H1 (cell line): ENCODE measurements around the gene FLRT1. TPM values are rescaled to one million over a fixed set of nuclear protein-coding genes. Genes with fewer than 3 reads are reported as not detected.

Source experiments
- CTCF ChIA-PET: fragments of 300-600 bp; sonication (Branson Sonifier 250); formaldehyde crosslinking; loops from one replicate; lab custom pipeline; 2021; ENCODE audit not compliant: partially characterized antibody; lab: Charles Lee
- POLR2A ChIA-PET: fragments of 300-600 bp; sonication (Branson Sonifier 250); formaldehyde crosslinking; loops from one replicate; lab custom pipeline; 2021; ENCODE audit warnings: inconsistent platforms; ENCODE audit not compliant: partially characterized antibody; lab: Charles Lee
- DNase-seq, 2 experiments: peaks; one replicate each; pipeline versions ENCODE4 v3.0.0 to v3.0.0-alpha.2; 2010 to 2022; ENCODE audit warnings: low spot score in 2 of 2, low read depth in 1 of 2, mixed read lengths in 1 of 2
- FAIRE-seq: peaks from 2 replicates; lab custom pipeline; 2011; peaks lifted over from hg19 to GRCh38; lab: Jason Lieb, UNC
- H2AFZ ChIP-seq: 2 replicates; pipeline ENCODE4 v1.8.1; 2012; ENCODE audit warnings: low read length, inconsistent platforms
- H2AK5ac ChIP-seq: 2 replicates; pipeline ENCODE4 v1.6.1; 2013; ENCODE audit warnings: low read depth, low read length
- H2BK120ac ChIP-seq: replicated peaks from 2 replicates; pipeline ENCODE3; 2013; ENCODE audit warnings: low read depth, low read length, inconsistent platforms
- H2BK12ac ChIP-seq: 2 replicates; pipeline ENCODE4 v1.6.1; 2013; ENCODE audit warnings: low read depth, low read length
- H2BK15ac ChIP-seq: 2 replicates; pipeline ENCODE4 v1.6.1; 2013; ENCODE audit warnings: low read length
- H2BK20ac ChIP-seq: 2 replicates; pipeline ENCODE4 v1.6.1; 2013; ENCODE audit warnings: low read length
- H2BK5ac ChIP-seq: 2 replicates; pipeline ENCODE4 v1.6.1; 2013; ENCODE audit warnings: low read depth, low read length
- H3K14ac ChIP-seq: 2 replicates; pipeline ENCODE4 v1.6.1; 2013; ENCODE audit warnings: inconsistent platforms; ENCODE audit not compliant: insufficient read length
- H3K18ac ChIP-seq: 2 replicates; pipeline ENCODE4 v1.6.1; 2013; ENCODE audit warnings: low read length; ENCODE audit errors: extremely low read depth
- H3K23ac ChIP-seq: 2 replicates; pipeline ENCODE4 v1.6.1; 2013; ENCODE audit warnings: inconsistent platforms; ENCODE audit not compliant: insufficient read length
- H3K23me2 ChIP-seq: 2 replicates; pipeline ENCODE4 v1.6.1; 2013; ENCODE audit warnings: low read depth, low read length
- H3K27ac ChIP-seq: 2 replicates; pipeline ENCODE4 v1.6.1; 2011; ENCODE audit warnings: low read depth, low read length, inconsistent platforms
- H3K27me3 ChIP-seq, 4 experiments: replicated peaks in 1 of 4; 1 replicate in 1 of 4; 2 replicates in 3 of 4; pipeline versions ENCODE4 v1.6.1 to v1.8.1; 2011 to 2013; ENCODE audit warnings: low read length in 3 of 4, mild to moderate bottlenecking in 3 of 4, inconsistent platforms in 2 of 4, mixed read lengths in 2 of 4, moderate library complexity in 1 of 4; ENCODE audit not compliant: control insufficient read depth in 3 of 4, insufficient read depth in 3 of 4; ENCODE audit errors: extremely low read depth in 1 of 4
- H3K36me3 ChIP-seq, 4 experiments: 2 replicates each; pipeline versions ENCODE4 v1.6.1 to v1.8.1; 2011 to 2013; ENCODE audit warnings: mild to moderate bottlenecking in 4 of 4, low read length in 3 of 4, moderate library complexity in 2 of 4, control low read depth in 1 of 4, inconsistent platforms in 1 of 4; ENCODE audit not compliant: insufficient read depth in 4 of 4, control insufficient read depth in 2 of 4
- H3K4ac ChIP-seq: replicated peaks from 2 replicates; pipeline ENCODE3; 2013; ENCODE audit warnings: low read length, low read depth, mixed read lengths, inconsistent platforms; ENCODE audit not compliant: insufficient read length
- H3K4me1 ChIP-seq, 4 experiments: replicated peaks in 1 of 4; 1 replicate in 1 of 4; 2 replicates in 3 of 4; pipeline versions ENCODE4 v1.6.1 to v1.8.1; 2011 to 2013; ENCODE audit warnings: low read length in 3 of 4, inconsistent platforms in 2 of 4, mixed read lengths in 1 of 4; ENCODE audit not compliant: insufficient read depth in 4 of 4, control insufficient read depth in 3 of 4
- H3K4me2 ChIP-seq, 2 experiments: 2 replicates each; pipeline versions ENCODE4 v1.6.1 to v1.8.1; 2011 to 2013; ENCODE audit warnings: low read depth in 2 of 2, low read length in 2 of 2, control low read depth in 1 of 2, inconsistent platforms in 1 of 2, mild to moderate bottlenecking in 1 of 2; ENCODE audit not compliant: insufficient read depth in 1 of 2
- H3K4me3 ChIP-seq, 4 experiments: fragments of 200-600, 300-600 bp in 1 of 4; sonication (generic), shearing (Covaris generic), sonication (Bioruptor Twin) in 1 of 4; 2 replicates each; pipeline versions ENCODE4 v1.5.1 to v1.8.1; 2011 to 2016; ENCODE audit warnings: low read length in 4 of 4, low read depth in 3 of 4, control low read depth in 2 of 4, inconsistent platforms in 2 of 4, mild to moderate bottlenecking in 2 of 4, mixed read lengths in 1 of 4, moderate library complexity in 1 of 4; ENCODE audit not compliant: insufficient read depth in 2 of 4; ENCODE audit errors: extremely low read depth in 1 of 4
- H3K56ac ChIP-seq: replicated peaks from 2 replicates; pipeline ENCODE3; 2013; ENCODE audit warnings: low read depth, mild to moderate bottlenecking, mixed read lengths, low read length, inconsistent platforms; ENCODE audit not compliant: insufficient read length
- H3K79me1 ChIP-seq: 2 replicates; pipeline ENCODE4 v1.6.1; 2013; ENCODE audit warnings: low read depth, low read length, control low read depth
- H3K79me2 ChIP-seq, 2 experiments: 2 replicates each; pipeline versions ENCODE4 v1.6.1 to v1.8.1; 2012 to 2013; ENCODE audit warnings: low read length in 2 of 2, mild to moderate bottlenecking in 2 of 2, inconsistent platforms in 1 of 2; ENCODE audit not compliant: insufficient read depth in 2 of 2, control insufficient read depth in 1 of 2
- H3K9ac ChIP-seq, 4 experiments: replicated peaks in 1 of 4; 1 replicate in 1 of 4; 2 replicates in 3 of 4; pipeline versions ENCODE4 v1.6.1 to v1.8.1; 2011 to 2013; ENCODE audit warnings: low read depth in 3 of 4, low read length in 3 of 4, control low read depth in 2 of 4, mild to moderate bottlenecking in 2 of 4, moderate library complexity in 2 of 4, inconsistent platforms in 1 of 4; ENCODE audit errors: extremely low read depth in 1 of 4
- H3K9me3 ChIP-seq, 2 experiments: 2 replicates each; pipeline versions ENCODE4 v1.6.1 to v1.8.1; 2012 to 2013; ENCODE audit warnings: mild to moderate bottlenecking in 2 of 2, moderate library complexity in 2 of 2, control low read depth in 1 of 2, inconsistent platforms in 1 of 2, low read depth in 1 of 2, low read length in 1 of 2, mixed read lengths in 1 of 2; ENCODE audit not compliant: insufficient read depth in 2 of 2
- H4K20me1 ChIP-seq, 2 experiments: replicated peaks in 1 of 2; 2 replicates each; pipeline versions ENCODE3 to v1.8.1; 2011 to 2013; ENCODE audit warnings: inconsistent platforms in 2 of 2, low read length in 2 of 2, mild to moderate bottlenecking in 1 of 2; ENCODE audit not compliant: insufficient read depth in 2 of 2, control insufficient read depth in 1 of 2
- H4K5ac ChIP-seq: 2 replicates; pipeline ENCODE4 v1.6.1; 2013; ENCODE audit warnings: low read length, low read depth, mixed read lengths, inconsistent platforms; ENCODE audit not compliant: insufficient read length
- H4K8ac ChIP-seq: 2 replicates; pipeline ENCODE4 v1.8.0; 2013; ENCODE audit warnings: mild to moderate bottlenecking, moderate library complexity, low read length, inconsistent platforms; ENCODE audit not compliant: insufficient read depth; ENCODE audit errors: extremely low read depth
- H4K91ac ChIP-seq: replicated peaks from 2 replicates; pipeline ENCODE3; 2013; ENCODE audit warnings: low read length, mixed read lengths, inconsistent platforms; ENCODE audit not compliant: insufficient read length
- BACH1 ChIP-seq: IDR thresholded peaks from 2 replicates; pipeline ENCODE4 v1.6.1; 2012; ENCODE audit warnings: low read length, improper control_type of control experiment
- CHD2 ChIP-seq: IDR thresholded peaks from 2 replicates; pipeline ENCODE4 v1.6.1; 2012; ENCODE audit warnings: low read length, improper control_type of control experiment
- EP300 ChIP-seq, 2 experiments: IDR thresholded peaks; 1 replicate in 1 of 2; 2 replicates in 1 of 2; pipeline ENCODE4 v1.6.1; 2011 to 2012; ENCODE audit warnings: low read depth in 2 of 2, low read length in 2 of 2, mild to moderate bottlenecking in 2 of 2, borderline replicate concordance in 1 of 2, inconsistent platforms in 1 of 2, moderate library complexity in 1 of 2
- HDAC6 ChIP-seq: IDR thresholded peaks from one replicate; pipeline ENCODE4 v1.7.1; 2012; ENCODE audit warnings: low read depth, mild to moderate bottlenecking, inconsistent platforms, low read length, moderate library complexity
- KDM1A ChIP-seq: fragments of 200-600, 300-600 bp; sonication (generic); IDR thresholded peaks from 2 replicates; pipeline ENCODE4 v1.7.1; 2016; ENCODE audit warnings: mild to moderate bottlenecking, low read length, borderline replicate concordance
- NANOG ChIP-seq: IDR thresholded peaks from 2 replicates; pipeline ENCODE4 v1.6.1; 2011; ENCODE audit warnings: low read length, low read depth, mild to moderate bottlenecking, inconsistent platforms; ENCODE audit not compliant: insufficient read depth, poor library complexity, severe bottlenecking
- SRF ChIP-seq: IDR thresholded peaks from 2 replicates; pipeline ENCODE4 v1.6.1; 2011; ENCODE audit warnings: mild to moderate bottlenecking, low read depth, low read length, moderate library complexity
- WGBS, 2 experiments: shearing (Covaris generic) in 1 of 2; methylation state at CpG; one replicate each; pipeline versions ENCODE4 v1.1.6 to v1.1.7; 2013 to 2015; ENCODE audit warnings: low lambda C conversion rate in 2 of 2, mixed read lengths in 2 of 2, inconsistent platforms in 1 of 2, low coverage in 1 of 2, missing lambda C conversion rate in 1 of 2; ENCODE audit not compliant: insufficient replicate concordance in 2 of 2, insufficient coverage in 1 of 2, insufficient read length in 1 of 2; ENCODE audit errors: extremely low coverage in 1 of 2, missing lambda C conversion rate in 1 of 2; 5-methylcytosine and 5-hydroxymethylcytosine counted together
- polyA plus RNA-seq, 7 experiments: library from polyadenylated mRNA; depleted of rRNA in 3 of 7; stranded (reverse) in 5 of 7; unstranded in 2 of 7; fragments of >200 nt in 5 of 7; fragments of 200-250 nt in 2 of 7; gene quantifications; 1 replicate in 5 of 7; 2 replicates in 1 of 7; 4 replicates in 1 of 7; pipeline versions ENCODE4 v1.2.1 to v1.2.3, GENCODE V29; 2011 to 2013; ENCODE audit warnings: missing spikeins in 2 of 7, mixed read lengths in 2 of 7
- total RNA-seq: library from RNA; stranded (reverse); fragmentation: NEBNext Ultra II Directional; extraction: Animal tissue kit (Norgen Biotek cat#: 25700); gene quantifications from 2 replicates; pipeline ENCODE4 v1.2.1, GENCODE V29; 2021

FLRT1 gene
- total and polyA plus RNA-seq, 2 of the 8 experiments (the other 6 are each of a cell fraction or from before 2014, with no cell fraction given) = 0.14 to 0.28 TPM

GRCh38 chr11:63991558-63991957, 44.2 kb upstream of the FLRT1 start:
- Histone ChIP-seq H2BK5ac (no peak overlapping the region), H3K23me2 (peaks cover 4% of the 10 kb centered on the region; the same call in 1 of the 2 replicates), H3K56ac (no peak overlapping the region), H4K5ac (no peak overlapping the region), H3K23ac (no peak overlapping the region), H2BK20ac (no peak overlapping the region), H2BK12ac (no peak overlapping the region), H3K4ac (no peak overlapping the region), H3K4me1 (peaks cover 0 to 8% (median 5%) of the 10 kb centered on the region in 4 experiments; a peak in 6 of 7 replicates), H4K8ac (no peak overlapping the region), H4K20me1 (peaks cover 11 to 38% of the 10 kb centered on the region in 2 experiments), H2BK15ac (no peak overlapping the region), H2BK120ac (no peak overlapping the region), H2AFZ (no peak overlapping the region), H3K4me2 (no peak overlapping the region), H3K79me2 (peaks cover 5 to 30% of the 10 kb centered on the region in 2 experiments), H3K9me3 (no peaks in the 10 kb centered on the region), H3K14ac (no peak overlapping the region), H3K36me3 (peaks cover 10 to 30% (median 17%) of the 10 kb centered on the region in 4 experiments; a peak in 6 of 8 replicates), H3K27ac (no peak overlapping the region), H3K4me3 (no peak overlapping the region), H3K18ac (no peak overlapping the region), H2AK5ac (no peak overlapping the region), H3K79me1 (peaks cover 28% of the 10 kb centered on the region), H4K91ac (no peak overlapping the region), H3K9ac (no peak overlapping the region), H3K27me3 (no peaks in the 10 kb centered on the region)
- TF ChIP-seq EP300 (IDR thresholded peaks at IDR 0.05; ENCODE audit: borderline replicate concordance in 1 of 2, low read depth in 2 of 2, low read length in 2 of 2) = no peak
- TF ChIP-seq KDM1A = no peak
- TF ChIP-seq NANOG = no peak
- no peak for TF ChIP-seq SRF
- TF ChIP-seq BACH1 = no peak
- no peak for TF ChIP-seq CHD2
- TF ChIP-seq HDAC6 = no peak
- POLR2A ChIA-PET = interaction anchor here (0.8 to 5.0 kb wide), 13 partner anchors 8 to 220 kb away, joined by 3 to 46 read pairs (median 3); partner anchors contain the start of gene STIP1
- 96% methylated on average over 8 of the region's 10 CpGs; no CpG with 5 or more reads in 1 of the 2 experiments for WGBS, 2 experiments
- CTCF ChIA-PET = interaction anchor here (1.1 to 4.6 kb wide), 5 partner anchors 9 to 200 kb away, joined by 3 to 37 read pairs (median 3); no protein-coding TSS in a partner anchor
- DNase-seq = no peak
- FAIRE-seq = no peak
